B cell (primary cell): Measurements from ENCODE around the gene ABCA13. TPM values are rescaled to one million over a fixed set of nuclear protein-coding genes. Genes with fewer than 3 reads are reported as not detected.

Source experiments
- ATAC-seq: fragments of 200-7000 bp; cut with Tn5 transposase; one replicate; pipeline ENCODE4 v1.10.0; 2021; ENCODE audit warnings: low read depth, mild to moderate bottlenecking, moderate number of reproducible peaks, moderate library complexity
- CTCF ChIA-PET: fragments of 350-600 bp; sonication (Branson Sonifier 250); formaldehyde crosslinking; loops from one replicate; lab custom pipeline; 2021; ENCODE audit warnings: antibody characterized with exemption, inconsistent platforms; lab: Charles Lee
- POLR2A ChIA-PET: fragments of 350-600 bp; sonication (Branson Sonifier 250); formaldehyde crosslinking; loops from one replicate; lab custom pipeline; 2021; ENCODE audit warnings: antibody characterized with exemption; lab: Charles Lee
- DNase-seq: peaks from one replicate; pipeline ENCODE4 v3.0.0; 2013
- H2AFZ ChIP-seq: 2 replicates; pipeline ENCODE4 v1.6.1; 2012; ENCODE audit warnings: mild to moderate bottlenecking, low read depth, low read length; ENCODE audit not compliant: insufficient read depth, poor library complexity, severe bottlenecking
- H3K27ac ChIP-seq, 2 donors: 1 replicate in 1 of 2; 2 replicates in 1 of 2; pipeline ENCODE4 v1.5.1; 2012 to 2013; ENCODE audit warnings: low read length in 2 of 2, mild to moderate bottlenecking in 2 of 2, moderate library complexity in 1 of 2
- H3K27me3 ChIP-seq, 4 experiments: fragments of 200-600 bp in 1 of 4; sonication (generic) in 1 of 4; replicated peaks in 1 of 4; 1 replicate in 2 of 4; 2 replicates in 2 of 4; pipeline versions ENCODE4 v1.6.1 to v1.7.0; 2013 to 2016; ENCODE audit warnings: low read length in 3 of 4, mild to moderate bottlenecking in 2 of 4, mixed read lengths in 1 of 4, moderate library complexity in 1 of 4; ENCODE audit not compliant: insufficient read depth in 4 of 4, control insufficient read depth in 3 of 4; ENCODE audit errors: control extremely low read depth in 1 of 4
- H3K36me3 ChIP-seq, 2 experiments: replicated peaks in 1 of 2; 1 replicate in 1 of 2; 2 replicates in 1 of 2; pipeline versions ENCODE4 v1.6.1 to v1.7.1; 2013; ENCODE audit warnings: low read length in 1 of 2; ENCODE audit not compliant: insufficient read depth in 2 of 2, control insufficient read depth in 1 of 2; ENCODE audit errors: control extremely low read depth in 1 of 2, extremely low read depth in 1 of 2
- H3K4me1 ChIP-seq, 2 donors: fragments of 200-600 bp in 1 of 2; sonication (generic) in 1 of 2; 1 replicate in 1 of 2; 2 replicates in 1 of 2; pipeline versions ENCODE4 v1.5.1 to v1.6.1; 2013 to 2017; ENCODE audit warnings: low read length in 2 of 2; ENCODE audit not compliant: control insufficient read depth in 2 of 2, insufficient read depth in 2 of 2
- H3K4me2 ChIP-seq: replicated peaks from 2 replicates; pipeline ENCODE3; 2012; ENCODE audit warnings: mild to moderate bottlenecking, low read depth, low read length; ENCODE audit not compliant: poor library complexity, severe bottlenecking
- H3K4me3 ChIP-seq, 5 experiments: fragments of 200-600 bp in 1 of 5; sonication (generic) in 1 of 5; 1 replicate in 3 of 5; 2 replicates in 2 of 5; pipeline versions ENCODE4 v1.5.1 to v1.7.0; 2011 to 2016; ENCODE audit warnings: low read length in 4 of 5, mild to moderate bottlenecking in 4 of 5, low read depth in 2 of 5, control low read depth in 1 of 5, moderate library complexity in 1 of 5; ENCODE audit not compliant: insufficient read depth in 1 of 5; ENCODE audit errors: control extremely low read depth in 1 of 5, extremely low read depth in 1 of 5
- H3K79me2 ChIP-seq: fragments of 200-600 bp; sonication (generic); one replicate; pipeline ENCODE4 v1.6.0; 2016; ENCODE audit warnings: low read length; ENCODE audit not compliant: control insufficient read depth, insufficient read depth
- H3K9ac ChIP-seq: fragments of 200-600 bp; sonication (generic); 2 replicates; pipeline ENCODE4 v1.6.1; 2017; ENCODE audit warnings: mild to moderate bottlenecking, low read length, moderate library complexity
- H3K9me3 ChIP-seq, 3 donors: one replicate each; pipeline versions ENCODE4 v1.6.1 to v1.7.1; 2013; ENCODE audit warnings: low read length in 2 of 3; ENCODE audit not compliant: control insufficient read depth in 2 of 3, insufficient read depth in 1 of 3; ENCODE audit errors: control extremely low read depth in 1 of 3
- H4K20me1 ChIP-seq: 2 replicates; pipeline ENCODE4 v1.6.0; 2012; ENCODE audit warnings: mild to moderate bottlenecking, low read length; ENCODE audit not compliant: insufficient read depth, control insufficient read depth, poor library complexity, severe bottlenecking
- H3K27ac Mint-ChIP-seq: one replicate; pipeline ENCODE4 v1.8.0; 2021; ENCODE audit warnings: mixed read lengths
- H3K27me3 Mint-ChIP-seq: one replicate; pipeline ENCODE4 v1.8.0; 2021; ENCODE audit warnings: mixed read lengths
- H3K4me1 Mint-ChIP-seq: one replicate; pipeline ENCODE4 v1.8.0; 2021; ENCODE audit warnings: mixed read lengths
- H3K4me3 Mint-ChIP-seq: one replicate; pipeline ENCODE4 v1.8.0; 2021; ENCODE audit warnings: mixed read lengths
- H3K9me3 Mint-ChIP-seq: one replicate; pipeline ENCODE4 v1.8.0; 2022; ENCODE audit warnings: mixed read lengths; ENCODE audit not compliant: insufficient read depth
- CTCF ChIP-seq: fragments of 200-600 bp; IDR thresholded peaks from one replicate; pipeline ENCODE4 v1.8.0; 2022; ENCODE audit warnings: antibody characterized with exemption, mild to moderate bottlenecking
- EZH2 ChIP-seq: IDR thresholded peaks from 2 replicates; pipeline ENCODE4 v1.6.1; 2012; ENCODE audit warnings: borderline replicate concordance, low read depth, mild to moderate bottlenecking, moderate library complexity, low read length; ENCODE audit not compliant: insufficient read depth, poor library complexity, severe bottlenecking
- WGBS: methylation state at CpG from one replicate; pipeline ENCODE4 v1.1.5; 2013; ENCODE audit warnings: missing lambda C conversion rate; ENCODE audit not compliant: insufficient coverage; 5-methylcytosine and 5-hydroxymethylcytosine counted together
- intact Hi-C: fragments of 100-400 bp; cut with micrococcal nuclease; formaldehyde crosslinking; loops from one replicate; pipeline ENCODE4 v1.10.0; 2022
- polyA plus RNA-seq: library from polyadenylated mRNA; depleted of rRNA; stranded (reverse); fragments of >200 nt; gene quantifications from 2 replicates; pipeline ENCODE4 v1.2.3, GENCODE V29; 2012
- total RNA-seq, 2 donors: library from RNA; stranded (reverse); fragments of 120-200 nt in 1 of 2; gene quantifications; 1 replicate in 1 of 2; 2 replicates in 1 of 2; pipeline versions ENCODE4 v1.2.3 to v1.2.4, GENCODE V29; 2013 to 2022

The ABCA13 gene
- total and polyA plus RNA-seq, 2 donors (not counting 1 experiment from before 2014, with no cell fraction given): not detected

DNA sequence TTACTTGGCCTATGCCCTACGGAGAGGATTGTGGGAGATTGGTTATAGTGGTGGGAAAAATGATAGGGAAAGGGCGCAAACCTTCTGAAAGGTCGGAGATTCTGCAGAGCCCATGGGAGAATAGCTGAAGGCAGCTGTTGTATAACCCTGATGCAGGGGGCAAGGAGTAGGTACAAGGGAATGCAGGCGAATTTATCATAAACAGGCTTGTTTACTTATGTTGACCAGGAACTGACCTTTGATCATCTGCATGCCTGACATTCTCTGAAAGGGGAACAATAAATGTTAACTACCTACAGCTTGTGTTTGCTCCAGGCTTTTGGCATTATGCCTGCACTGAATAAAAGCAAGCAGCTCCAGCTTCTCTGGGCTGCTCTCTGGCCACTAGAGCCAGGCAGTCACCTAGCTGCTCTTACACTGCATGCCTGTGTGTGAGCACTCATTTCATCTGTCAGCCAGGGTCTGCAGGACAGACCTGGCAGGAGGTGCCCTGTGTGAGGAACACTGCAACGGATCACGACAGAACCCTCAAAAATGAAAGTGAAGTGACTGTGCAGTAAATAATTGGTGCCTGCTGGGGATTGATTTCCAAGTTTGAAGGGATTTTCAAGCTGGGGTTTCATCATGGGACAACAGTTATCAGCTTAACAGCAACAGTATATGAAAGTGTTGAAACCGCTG lies 31.1 kb upstream of the ABCA13 start:
- H3K4me3 Mint-ChIP-seq: no peak overlapping the region
- H3K4me1 Mint-ChIP-seq: peaks cover 4% of the 10 kb centered on the region
- DNase-seq (no peak), ATAC-seq (no peak)
- intact Hi-C loops: no loop called here
- H3K4me3 ChIP-seq: no peak overlapping the region
- peaks cover 0 to 2% (median 0%) of the 10 kb centered on the region in 4 experiments for H3K27me3 ChIP-seq
- no peak overlapping the region for H2AFZ ChIP-seq
- H3K4me2 ChIP-seq: no peak overlapping the region
- peaks cover 5% of the 10 kb centered on the region for H3K9me3 Mint-ChIP-seq
- H3K9me3 ChIP-seq: peaks cover 0 to 10% (median 2%) of the 10 kb centered on the region in 3 donors
- 53% methylated on average over 6 of the region's 7 CpGs for WGBS
- H3K27ac ChIP-seq: no peak overlapping the region
- no peaks in the 10 kb centered on the region for H3K79me2 ChIP-seq
- ChIA-PET CTCF (no interaction called here), POLR2A (no interaction called here)
- H3K9ac ChIP-seq: no peak overlapping the region
- no peaks in the 10 kb centered on the region for H3K4me1 ChIP-seq
- no peak overlapping the region for H3K27ac Mint-ChIP-seq
- peaks cover 15% of the 10 kb centered on the region for H3K27me3 Mint-ChIP-seq
- no peaks in the 10 kb centered on the region for H4K20me1 ChIP-seq
- H3K36me3 ChIP-seq: no peaks in the 10 kb centered on the region
- TF ChIP-seq EZH2 (no peak), CTCF (no peak)

DNA sequence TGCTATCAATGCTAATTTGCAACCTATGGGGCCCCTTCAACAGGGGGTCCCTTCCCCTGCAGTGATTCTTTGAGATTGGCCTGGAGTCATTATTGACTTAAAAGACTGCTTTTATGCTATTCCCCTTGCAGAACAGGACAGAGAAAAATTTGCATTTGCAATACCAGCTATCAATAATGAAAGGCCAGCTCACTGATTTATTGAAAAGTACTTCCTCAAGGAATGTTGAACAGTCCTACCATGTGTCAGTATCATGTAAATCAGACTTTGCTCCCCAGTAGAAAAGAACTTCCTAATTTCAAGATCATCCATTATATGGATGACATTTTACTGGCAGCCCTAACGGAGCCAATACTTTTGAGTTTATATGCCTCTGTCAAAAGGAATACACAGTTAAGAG lies 29.7 kb upstream of the ABCA13 start:
- no peak overlapping the region for H3K27ac ChIP-seq
- no peak overlapping the region for H2AFZ ChIP-seq
- no CpG with 5 or more reads among the region's 1 CpG for WGBS
- ATAC-seq (no peak), DNase-seq (no peak)
- no peak overlapping the region for H3K27ac Mint-ChIP-seq
- H4K20me1 ChIP-seq: no peaks in the 10 kb centered on the region
- intact Hi-C loops: no loop called here
- H3K4me1 ChIP-seq: no peaks in the 10 kb centered on the region
- ChIA-PET CTCF (no interaction called here), POLR2A (no interaction called here)
- H3K27me3 Mint-ChIP-seq: peaks cover 15% of the 10 kb centered on the region
- H3K36me3 ChIP-seq: no peaks in the 10 kb centered on the region
- no peaks in the 10 kb centered on the region for H3K79me2 ChIP-seq
- no peak overlapping the region for H3K4me2 ChIP-seq
- TF ChIP-seq CTCF (no peak), EZH2 (no peak)
- peaks cover 4% of the 10 kb centered on the region for H3K4me1 Mint-ChIP-seq
- H3K4me3 Mint-ChIP-seq: no peak overlapping the region
- H3K9me3 Mint-ChIP-seq: peaks cover 5% of the 10 kb centered on the region
- H3K9ac ChIP-seq: no peak overlapping the region
- no peak overlapping the region for H3K4me3 ChIP-seq
- H3K9me3 ChIP-seq: peaks cover 0 to 3% (median 2%) of the 10 kb centered on the region in 3 donors
- H3K27me3 ChIP-seq: peaks cover 0 to 2% (median 0%) of the 10 kb centered on the region in 4 experiments
